HG02938 (cell line): Measurements from ENCODE around the gene CAPN15.
"Not testable (repeated sequence)": the region's sequence is repeated elsewhere in the genome, so short reads cannot be mapped to it uniquely, and the experiment has no call there.

Source experiments
- ATAC-seq: cut with Tn5 transposase; IDR thresholded peaks from one replicate; pipeline ENCODE4 v1.9.1; 2021; ENCODE audit warnings: mild to moderate bottlenecking, moderate library complexity; ENCODE audit not compliant: unreplicated experiment

CAPN15 gene

GRCh38 chr16:505479-506245 is 21.9 kb upstream of the CAPN15 start:
- ATAC-seq = no peak

DNA sequence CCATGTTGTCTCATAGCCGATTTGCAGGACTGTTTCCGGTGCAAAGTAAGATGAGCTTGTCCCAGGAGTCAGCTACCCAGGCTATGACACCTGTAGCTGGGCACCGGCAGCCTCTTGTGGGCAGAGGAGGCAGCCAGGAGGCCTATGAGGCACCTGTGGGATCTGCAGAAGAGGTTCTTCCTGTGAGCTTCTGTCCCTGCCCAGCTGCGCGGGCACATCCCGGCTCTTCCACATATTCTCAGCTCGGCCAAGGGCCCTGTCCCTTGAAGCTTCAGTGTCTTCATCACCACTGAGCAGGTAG is 21.3 kb upstream of the CAPN15 start:
- no peak for ATAC-seq

DNA sequence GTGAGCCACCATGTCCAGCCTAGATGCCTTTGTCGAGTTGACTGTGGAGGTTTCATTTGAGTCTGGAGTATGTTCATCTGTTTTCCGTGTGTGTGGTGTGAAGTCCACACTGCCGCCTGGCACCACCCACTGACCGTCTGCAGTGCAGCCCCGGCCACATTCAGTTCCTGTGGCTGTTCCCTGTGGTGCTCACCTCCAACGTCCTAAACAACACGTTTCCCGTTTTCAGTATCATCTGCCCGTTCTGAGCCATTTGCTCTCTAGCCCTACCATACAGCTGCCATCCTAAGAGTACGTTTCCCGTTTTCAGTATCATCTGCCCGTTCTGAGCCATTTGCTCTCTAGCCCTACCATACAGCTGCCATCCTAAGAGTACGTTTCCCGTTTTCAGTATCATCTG is 20.0 kb upstream of the CAPN15 start:
- not testable (repeated sequence) for ATAC-seq

DNA sequence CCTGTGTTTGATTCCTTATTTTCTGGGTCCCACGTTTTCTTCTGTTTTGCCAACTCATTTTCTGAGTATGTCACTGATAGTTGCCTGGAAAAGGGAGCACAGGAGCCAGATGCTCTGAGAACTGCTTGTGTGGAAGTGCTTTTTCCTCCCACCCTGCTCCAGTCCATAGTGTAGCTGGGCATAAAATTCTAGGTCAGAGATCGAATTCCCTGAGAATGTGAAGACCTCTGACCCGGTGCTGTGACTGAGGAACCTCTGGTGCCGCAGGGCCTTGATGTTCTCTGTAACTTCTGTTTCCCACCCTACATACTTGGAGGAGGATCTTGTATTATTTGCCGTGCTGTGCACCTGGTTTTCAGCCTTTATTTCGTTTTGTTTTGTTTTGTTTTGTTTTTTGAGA is 19.5 kb upstream of the CAPN15 start:
- no peak for ATAC-seq

GRCh38 chr16:508884-509736 is 18.4 kb upstream of the CAPN15 start:
- ATAC-seq = no peak

DNA sequence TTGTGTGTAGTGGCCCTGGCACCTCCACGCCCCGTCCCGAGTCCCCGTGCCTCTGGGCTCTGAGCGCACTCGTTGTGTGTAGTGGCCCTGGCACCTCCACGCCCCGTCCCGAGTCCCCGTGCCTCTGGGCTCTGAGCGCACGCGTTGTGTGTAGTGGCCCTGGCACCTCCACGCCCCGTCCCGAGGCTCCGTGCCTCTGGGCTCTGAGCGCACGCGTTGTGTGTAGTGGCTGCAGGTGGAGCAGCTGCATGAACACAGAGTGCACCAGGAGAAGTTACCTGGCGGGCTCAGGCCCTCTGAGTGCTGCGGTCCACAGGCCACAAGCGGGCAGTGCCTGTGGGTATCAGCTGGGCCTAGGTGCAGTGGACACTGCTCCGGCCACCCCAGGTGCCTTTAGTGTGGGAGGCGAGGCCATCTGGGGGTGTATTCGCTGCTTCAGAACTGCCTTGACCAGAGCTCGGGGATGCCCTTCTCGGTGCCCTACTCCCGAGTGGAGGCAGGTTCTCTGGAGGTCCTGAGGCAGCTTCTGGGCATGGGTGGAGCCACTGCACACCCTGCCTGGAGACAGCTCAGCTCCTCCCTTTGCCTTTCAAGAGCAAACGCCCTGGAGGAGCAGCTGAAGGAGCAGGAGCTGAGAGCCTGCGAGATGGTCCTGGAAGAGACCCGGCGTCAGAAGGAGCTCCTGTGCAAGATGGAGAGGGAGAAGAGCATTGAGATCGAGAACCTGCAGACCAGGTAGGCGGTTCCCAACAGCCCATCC is 17.3 kb upstream of the CAPN15 start:
- ATAC-seq = no peak

DNA sequence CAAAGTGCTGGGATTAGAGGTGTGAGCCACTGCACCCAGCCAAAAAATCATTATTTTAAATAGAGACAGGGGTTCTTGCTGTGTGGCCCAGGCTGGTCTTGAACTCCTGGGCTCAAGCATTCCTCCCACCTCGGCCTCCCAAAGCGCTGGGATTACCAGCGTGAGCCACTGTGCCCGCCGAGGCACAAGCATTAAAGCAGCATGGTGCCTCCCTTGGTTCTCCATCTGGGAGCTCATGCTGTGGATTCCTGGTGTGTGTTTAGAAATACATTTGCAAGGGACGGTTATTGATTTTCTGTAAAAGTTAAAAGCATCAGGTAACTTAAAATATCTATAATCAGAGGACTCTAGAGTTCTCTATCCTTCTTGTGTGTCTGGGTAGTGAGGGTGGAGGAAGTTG is 14.7 kb upstream of the CAPN15 start:
- no peak for ATAC-seq

GRCh38 chr16:513950-514349 is 13.6 kb upstream of the CAPN15 start:
- no peak for ATAC-seq

- no peak for ATAC-seq
Measured at GRCh38 chr16:515175-515938, 12.2 kb upstream of the CAPN15 start.

DNA sequence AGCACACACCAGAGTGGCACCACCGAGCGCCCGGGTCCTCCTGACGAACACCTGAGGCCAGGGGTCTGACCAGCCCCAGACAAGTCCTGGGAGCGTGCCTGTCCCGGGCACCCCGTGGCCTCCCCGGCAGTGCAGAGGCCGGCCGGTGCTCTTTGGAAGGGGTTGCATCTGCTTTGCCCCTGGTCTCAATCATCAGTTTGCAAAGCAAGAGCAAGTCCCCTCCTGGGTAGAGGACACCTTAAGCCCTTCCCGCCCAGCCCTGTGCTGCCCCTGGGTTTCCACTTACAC is 11.6 kb upstream of the CAPN15 start:
- ATAC-seq = no peak

DNA sequence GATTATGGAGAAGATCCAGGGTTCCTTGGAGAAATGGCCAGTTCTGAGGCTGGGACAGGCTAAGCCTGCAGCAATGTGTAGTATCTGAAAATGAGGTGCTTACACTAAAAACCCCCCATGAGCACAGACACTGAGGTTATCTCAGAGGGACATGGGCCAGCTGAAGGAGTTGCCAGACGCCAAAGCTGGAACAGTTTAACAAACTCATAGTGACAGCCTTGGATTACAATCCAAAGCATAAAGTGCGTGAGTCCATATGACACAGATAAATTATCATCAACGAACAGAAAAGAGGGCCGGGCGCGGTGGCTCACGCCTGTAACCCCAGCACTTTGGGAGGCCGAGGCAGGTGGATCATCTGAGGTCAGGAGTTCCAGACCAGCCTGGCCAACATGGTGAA is 11.2 kb upstream of the CAPN15 start:
- ATAC-seq = no peak

DNA sequence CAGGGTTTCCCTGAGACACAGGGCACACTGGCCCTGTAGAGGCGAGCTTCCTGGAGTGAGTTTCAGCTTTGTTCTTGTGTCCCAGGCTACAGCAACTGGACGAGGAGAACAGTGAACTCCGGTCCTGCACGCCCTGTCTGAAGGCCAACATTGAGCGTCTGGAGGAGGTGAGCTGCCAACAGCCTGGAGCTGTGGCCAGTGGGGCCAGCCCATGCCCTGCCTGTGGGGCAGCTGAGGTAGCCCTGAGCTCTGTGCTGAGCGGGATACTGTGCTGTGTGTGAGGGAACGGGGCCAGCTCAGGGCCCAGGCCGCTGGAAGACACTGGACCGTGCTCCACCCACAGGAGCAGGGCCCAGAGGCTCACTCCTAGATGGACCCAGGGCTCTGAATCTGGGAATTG is 8.7 kb upstream of the CAPN15 start:
- no peak for ATAC-seq

- no peak for ATAC-seq
Measured at GRCh38 chr16:519425-519824, 8.1 kb upstream of the CAPN15 start.

DNA sequence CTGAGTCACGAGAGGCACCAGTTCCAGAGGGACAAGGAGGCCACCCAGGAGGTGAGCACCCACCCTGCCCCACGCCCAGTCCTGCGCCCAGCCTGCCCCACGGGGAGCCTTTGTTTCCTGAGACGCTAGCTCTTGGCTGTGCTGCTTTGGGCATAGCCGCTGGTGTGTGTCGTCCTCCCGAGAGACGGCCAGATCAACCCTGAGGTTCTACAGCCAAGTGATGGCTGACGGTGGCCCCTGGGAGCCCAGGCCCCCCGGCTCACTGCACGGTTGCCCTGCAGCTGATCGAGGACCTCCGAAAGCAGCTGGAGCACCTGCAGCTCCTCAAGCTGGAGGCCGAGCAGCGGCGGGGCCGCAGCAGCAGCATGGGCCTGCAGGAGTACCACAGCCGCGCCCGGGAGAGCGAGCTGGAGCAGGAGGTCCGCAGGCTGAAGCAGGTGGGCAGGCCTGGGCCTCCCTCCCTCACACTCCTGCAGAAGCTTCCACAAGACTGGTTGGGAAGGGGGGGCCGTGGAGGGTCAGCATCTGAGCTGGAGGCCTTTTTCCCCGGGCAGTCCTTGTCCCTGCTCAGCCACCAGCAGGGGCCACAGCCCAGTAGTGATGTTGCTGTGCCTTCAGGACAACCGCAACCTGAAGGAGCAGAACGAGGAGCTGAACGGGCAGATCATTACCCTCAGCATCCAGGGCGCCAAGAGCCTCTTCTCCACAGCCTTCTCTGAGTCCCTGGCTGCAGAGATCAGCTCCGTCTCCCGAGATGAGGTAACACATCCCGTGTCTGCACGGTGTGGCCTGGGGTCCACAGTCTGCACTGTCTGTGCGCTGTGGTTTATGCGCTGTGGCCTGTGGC is 7.4 kb upstream of the CAPN15 start:
- no peak for ATAC-seq

- ATAC-seq = no peak
Measured at GRCh38 chr16:520847-521246, 6.7 kb upstream of the CAPN15 start.

- no peak for ATAC-seq
Measured at GRCh38 chr16:521381-522210, 5.9 kb upstream of the CAPN15 start.

DNA sequence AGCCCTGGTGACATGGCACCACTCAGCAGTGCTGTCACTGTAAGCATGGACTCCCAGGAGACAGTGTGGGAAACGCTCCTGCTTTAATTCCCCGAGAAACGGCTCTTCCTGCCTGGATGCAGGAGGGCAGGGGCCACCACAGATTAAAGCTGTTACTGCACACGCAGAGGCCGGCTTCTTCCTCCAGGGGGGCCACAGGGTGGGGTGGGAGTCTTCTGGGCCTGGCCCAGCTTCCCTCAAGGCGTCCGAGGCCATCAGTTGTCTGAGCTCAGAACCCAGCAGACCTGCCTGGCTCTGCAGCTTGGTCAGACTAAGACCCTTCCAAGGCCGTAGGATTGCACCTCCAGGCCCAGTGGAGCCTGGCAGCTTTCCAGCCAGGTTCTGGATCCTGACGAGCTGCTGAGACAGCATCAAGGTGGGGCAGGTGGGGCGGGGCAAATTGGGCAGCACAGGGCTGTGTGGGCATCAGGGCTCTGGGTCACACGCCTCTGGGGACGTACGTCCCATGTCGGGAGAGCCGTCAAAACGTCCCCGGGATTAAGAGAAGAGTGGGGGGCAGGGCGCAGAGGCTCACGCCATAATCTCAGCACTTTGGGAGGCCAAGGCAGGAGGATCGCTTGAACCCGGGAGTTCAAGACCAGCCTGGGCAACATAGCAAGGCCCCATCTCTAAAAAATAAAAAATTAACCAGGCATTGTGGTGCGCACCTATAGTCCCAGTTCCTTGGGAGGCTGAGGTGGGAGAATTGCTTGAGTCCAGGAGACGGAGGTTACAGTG is 5.0 kb upstream of the CAPN15 start:
- ATAC-seq = no peak

DNA sequence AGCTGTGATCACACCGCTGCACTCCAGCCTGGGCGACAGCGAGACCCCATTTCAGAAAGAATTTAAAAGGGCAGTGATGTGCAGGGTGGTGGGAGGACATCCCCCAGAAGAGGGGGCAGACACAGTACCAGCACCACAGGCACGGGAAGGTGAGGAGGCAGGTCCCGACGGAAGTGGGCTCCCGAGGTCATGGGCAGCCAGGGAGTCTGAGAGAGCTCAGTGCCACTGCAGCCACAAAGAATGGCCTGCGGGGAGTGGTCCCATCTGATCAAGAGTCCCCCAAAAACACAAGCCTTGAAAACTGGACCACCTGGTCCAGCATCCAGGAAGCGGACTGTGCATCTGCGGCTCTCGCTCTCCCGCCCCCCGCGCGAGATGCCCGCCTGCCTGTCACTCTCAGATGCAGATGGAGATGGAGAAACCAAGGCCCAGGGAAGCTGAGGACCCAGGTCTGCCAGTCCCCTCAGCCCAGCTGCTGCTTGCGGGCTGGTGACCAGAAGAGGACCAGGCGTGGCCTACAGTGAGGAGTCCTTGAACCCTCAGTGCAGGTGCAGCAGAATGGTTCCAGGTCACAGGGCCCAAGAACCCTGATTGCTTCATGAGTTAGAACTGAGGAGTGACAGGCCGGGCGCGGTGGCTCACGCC is 4.3 kb upstream of the CAPN15 start:
- no peak for ATAC-seq
